Kidney capillary endothelial cell (primary cell): ENCODE data around the gene ROR1.
A peak's percentile ranks its signal among the peaks of the same experiment; 100 is the strongest.

Experiments used
- DNase-seq: peaks from one replicate; pipeline ENCODE4 v3.0.0-alpha.2; 2018; ENCODE audit warnings: low spot score

The ROR1 gene

DNA sequence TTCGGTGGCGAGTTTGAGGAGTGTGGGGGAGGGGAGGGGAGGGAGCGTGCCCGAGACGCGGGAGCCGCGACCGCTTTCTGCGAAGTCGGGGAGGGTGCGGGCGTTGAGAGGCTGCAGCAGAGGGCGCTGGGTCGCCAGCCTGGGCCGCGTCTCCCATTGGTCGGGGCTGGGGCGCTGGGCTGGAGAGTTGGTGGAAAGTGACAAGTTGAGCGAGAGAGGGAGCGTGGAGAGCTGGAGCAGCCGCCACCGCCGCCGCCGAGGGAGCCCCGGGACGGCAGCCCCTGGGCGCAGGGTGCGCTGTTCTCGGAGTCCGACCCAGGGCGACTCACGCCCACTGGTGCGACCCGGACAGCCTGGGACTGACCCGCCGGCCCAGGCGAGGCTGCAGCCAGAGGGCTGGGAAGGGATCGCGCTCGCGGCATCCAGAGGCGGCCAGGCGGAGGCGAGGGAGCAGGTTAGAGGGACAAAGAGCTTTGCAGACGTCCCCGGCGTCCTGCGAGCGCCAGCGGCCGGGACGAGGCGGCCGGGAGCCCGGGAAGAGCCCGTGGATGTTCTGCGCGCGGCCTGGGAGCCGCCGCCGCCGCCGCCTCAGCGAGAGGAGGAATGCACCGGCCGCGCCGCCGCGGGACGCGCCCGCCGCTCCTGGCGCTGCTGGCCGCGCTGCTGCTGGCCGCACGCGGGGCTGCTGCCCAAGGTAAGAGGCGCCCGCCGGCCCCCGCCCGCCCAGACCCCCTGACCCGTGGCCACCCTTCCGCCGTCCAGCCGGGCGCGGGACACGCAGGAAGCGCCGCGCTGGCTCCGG is at the start of gene ROR1:
ROR1 (plus strand) TSS at position 203 of the 802 bp plus-strand sequence.
- DNase-seq: peak; percentile 66

DNA sequence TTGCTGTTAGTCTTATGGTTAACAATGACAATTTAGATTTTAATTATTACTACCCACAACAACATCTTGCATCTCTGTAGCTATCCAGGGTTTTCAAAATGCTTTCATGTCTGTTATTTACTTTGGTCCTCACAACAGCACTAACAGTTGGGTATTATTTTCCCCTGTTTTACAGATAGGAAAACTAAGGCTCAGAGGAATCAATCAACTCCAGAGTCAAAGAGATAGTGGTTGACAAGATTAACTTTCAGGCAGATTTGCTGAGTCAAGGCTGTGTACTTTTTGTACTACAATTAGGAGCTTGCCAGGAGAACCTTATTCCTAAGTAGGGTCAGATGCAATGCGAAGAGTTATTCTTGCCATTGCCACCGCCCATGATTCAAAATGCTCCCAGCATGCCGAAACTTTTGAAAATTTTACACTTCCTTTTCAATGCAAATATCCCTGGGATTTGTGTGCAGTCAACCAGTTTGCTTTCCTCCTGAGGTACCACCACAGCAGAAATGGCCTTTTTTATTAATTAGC is 49.4 kb upstream of the ROR1 start:
- no peak for DNase-seq

DNA sequence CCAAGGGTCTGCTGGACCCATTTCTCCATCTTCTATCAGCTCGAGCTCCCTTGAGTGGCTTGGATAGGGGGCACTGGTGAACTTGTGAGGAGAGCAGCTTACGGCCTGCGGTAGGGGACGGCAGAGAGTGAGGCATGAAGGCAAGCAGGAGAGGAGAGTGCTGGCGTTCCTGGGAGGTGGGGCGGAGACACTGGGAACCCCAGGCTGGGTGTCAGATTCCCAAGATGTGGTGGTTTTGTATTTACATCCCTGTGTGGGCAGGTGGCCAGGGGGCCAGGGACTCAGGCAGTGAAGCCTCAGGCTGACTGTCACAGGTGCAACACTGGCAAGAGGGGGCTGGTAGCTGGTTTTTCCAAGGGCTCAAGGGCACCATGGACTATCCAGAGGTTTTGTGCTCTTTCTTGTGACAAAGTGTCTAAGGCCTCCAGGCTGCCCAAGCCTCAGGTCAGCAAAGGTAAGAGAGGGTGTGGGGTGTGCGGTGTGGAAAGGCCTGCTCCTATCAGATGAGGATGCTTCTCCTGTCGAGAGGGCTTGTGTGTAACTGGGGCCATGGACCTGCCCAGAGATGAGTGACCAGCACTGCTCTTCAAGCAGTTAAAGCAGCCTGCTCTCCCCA is 45.1 kb upstream of the ROR1 start:
- DNase-seq: no peak

DNA sequence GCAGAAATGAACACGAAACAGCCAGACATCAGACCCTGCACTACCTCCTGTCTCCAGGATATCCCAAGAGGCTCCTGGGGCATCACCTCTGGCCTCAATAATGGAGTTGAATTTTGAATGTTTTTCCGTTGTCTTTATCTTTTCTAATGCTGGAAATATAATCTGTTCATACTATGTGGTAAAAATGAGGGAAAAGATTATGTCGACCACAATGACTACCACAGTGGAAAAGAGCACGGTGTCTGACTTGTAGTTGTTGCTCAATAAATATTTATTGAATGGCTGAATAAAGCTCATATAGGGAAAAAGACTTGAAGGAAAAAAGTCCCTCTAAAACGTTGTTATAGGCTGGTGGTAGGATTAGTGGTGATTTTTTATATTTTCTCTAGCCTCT is 44.6 kb upstream of the ROR1 start:
- DNase-seq: no peak

GRCh38 chr1:63730211-63730610 is 43.6 kb upstream of the ROR1 start:
- DNase-seq: no peak

DNA sequence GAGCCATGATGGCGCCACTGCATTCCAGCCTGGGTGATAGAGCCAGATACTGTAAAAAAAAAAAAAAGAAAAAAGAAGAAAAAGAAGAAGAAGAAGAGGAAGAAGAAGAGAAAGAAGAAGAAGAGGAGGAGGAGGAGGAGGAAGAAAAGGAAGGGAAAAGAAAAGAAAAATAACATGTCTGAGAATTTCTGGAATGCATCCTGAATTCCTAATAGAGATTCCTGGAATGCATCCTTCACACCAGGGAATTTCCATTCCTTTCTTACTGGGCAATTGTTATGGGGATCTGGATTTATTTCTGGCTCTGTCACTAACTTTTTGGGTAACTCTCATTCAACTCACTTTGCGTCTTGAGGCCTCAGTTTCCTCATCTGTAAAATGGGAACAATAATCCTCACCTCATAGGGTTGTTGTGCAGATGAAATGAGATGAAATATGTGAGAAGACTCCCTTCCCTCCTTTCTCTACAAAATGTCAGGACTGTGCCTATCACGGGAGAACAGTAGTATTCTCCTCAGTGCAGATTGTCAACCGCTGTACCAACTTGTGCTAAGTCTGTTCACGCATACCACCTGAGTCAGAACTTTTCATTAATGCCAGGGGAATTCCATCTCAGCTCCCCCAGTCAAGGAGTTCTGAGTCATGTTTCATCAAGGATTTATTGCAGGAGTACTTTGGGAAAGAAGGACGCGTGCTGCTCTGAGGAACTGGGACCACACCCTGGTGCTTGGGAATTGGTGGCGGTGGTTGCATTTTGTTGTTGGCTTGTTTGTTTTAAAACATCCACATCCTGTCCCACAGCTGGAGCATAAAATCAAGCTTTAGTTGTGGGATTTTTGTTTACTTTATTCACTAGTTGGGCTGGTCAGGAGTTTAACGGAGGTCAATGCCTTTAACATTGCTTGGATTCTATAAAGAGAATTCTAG is 42.4 kb upstream of the ROR1 start:
- peak; percentile 88 for DNase-seq

GRCh38 chr1:63732666-63733065 is 41.2 kb upstream of the ROR1 start:
- no peak for DNase-seq

- no peak for DNase-seq
Observed at GRCh38 chr1:63738772-63739171, 35.0 kb upstream of the ROR1 start.

GRCh38 chr1:63739452-63739851 is 34.4 kb upstream of the ROR1 start:
- no peak for DNase-seq

GRCh38 chr1:63740432-63740831 is 33.4 kb upstream of the ROR1 start:
- no peak for DNase-seq

DNA sequence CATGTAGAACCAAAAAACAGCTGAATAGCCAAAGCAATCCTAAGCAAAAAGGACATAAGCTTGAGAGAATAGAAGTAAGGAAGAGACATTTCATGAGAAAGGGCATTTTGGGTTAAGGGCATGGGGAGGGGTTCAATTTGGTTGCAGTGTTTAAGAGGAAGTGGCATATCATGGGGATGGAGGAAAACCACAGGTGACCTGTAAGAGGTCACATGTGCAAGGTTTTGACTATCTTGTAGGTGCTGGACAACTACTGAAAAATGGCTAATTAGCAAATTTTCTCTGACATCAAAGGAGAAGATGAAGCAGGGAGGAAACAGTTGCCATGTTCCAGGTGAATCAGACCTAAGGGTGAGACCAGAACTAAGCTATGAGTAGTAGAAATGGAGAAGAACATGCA is 31.3 kb upstream of the ROR1 start:
- DNase-seq: no peak

GRCh38 chr1:63743781-63744180 is 30.0 kb upstream of the ROR1 start:
- no peak for DNase-seq

GRCh38 chr1:63746129-63746864 is 27.5 kb upstream of the ROR1 start:
- DNase-seq: peak; percentile 97

DNA sequence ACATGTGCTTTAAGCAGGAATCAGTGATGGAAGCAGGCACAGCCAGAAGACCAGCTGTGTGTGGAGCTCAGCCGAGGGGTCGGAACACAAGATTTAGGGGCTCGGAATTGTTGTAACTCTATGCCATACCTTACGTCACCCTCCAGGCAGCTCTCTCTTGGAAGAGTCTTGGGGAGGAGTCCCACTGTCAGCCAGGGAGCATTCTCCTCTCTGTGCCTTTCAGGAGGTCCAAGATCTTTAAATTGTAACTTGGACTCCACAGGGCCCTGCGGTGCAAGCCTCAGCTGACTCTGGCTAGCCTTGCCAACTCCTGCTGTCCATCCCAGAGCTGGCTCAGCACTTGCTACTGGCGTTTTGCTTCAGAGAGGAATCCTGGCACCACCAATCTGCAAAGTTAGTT is 26.4 kb upstream of the ROR1 start:
- no peak for DNase-seq

- DNase-seq: no peak
Observed at GRCh38 chr1:63748046-63748580, 25.7 kb upstream of the ROR1 start.

DNA sequence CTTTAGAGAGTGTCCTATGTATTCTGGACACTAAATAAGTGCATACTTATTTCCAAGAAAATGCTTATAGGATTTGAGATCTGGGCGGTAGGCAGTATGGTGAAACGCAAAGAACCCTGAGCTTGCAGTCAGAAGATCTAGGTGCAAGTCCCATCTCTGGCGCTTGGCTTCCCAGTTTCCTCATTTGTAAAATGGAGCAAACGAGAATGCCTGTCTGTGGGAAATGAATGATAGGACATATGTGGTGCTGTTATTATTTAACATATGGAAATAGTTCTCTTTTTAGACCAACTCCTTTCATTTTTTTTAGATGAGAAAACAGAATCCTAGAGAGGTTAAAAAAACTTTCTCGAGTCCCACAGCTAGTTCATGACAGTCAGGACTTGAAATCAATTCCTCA is 25.2 kb upstream of the ROR1 start:
- no peak for DNase-seq

GRCh38 chr1:63750721-63751120 is 23.1 kb upstream of the ROR1 start:
- no peak for DNase-seq

DNA sequence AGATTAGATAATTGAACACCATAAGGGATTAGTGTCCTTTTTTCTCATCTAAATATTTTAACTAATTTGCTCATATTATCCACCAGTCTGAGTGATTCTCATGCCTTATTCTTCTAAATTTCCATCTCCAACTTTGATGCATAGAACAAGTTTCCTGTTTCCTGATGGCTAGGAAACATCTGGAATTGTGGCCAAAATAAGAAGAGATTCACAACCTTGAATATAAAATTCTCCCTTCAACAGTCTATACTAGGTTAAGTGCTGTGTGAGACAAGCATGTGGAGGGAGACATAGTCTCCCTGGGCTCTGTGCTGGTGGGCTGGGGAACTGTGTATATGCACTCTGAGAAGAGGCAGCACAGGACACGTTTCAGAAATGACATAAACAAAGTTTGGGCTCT is 21.6 kb upstream of the ROR1 start:
- peak; percentile 48 for DNase-seq

DNA sequence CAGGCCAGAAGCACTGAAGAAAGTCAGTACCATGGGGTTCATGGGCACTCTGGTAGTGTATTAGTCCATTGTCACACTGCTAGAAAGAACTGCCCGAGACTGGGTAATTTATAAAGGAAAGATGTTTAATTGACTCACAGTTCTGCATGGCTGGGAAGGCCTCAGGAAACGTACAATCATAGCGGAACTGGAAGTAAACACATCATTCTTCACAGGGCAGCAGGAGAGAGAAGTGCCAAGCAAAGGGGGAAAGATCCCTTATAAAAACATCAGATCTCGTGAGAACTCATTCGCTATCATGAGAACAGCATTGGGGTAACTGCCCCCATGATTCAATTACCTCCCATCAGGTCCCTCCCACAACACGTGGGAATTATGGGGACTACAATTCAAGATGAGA is 20.2 kb upstream of the ROR1 start:
- peak; percentile 56 for DNase-seq

GRCh38 chr1:63756839-63757238 is 17.0 kb upstream of the ROR1 start:
- no peak for DNase-seq

GRCh38 chr1:63757334-63757733 is 16.5 kb upstream of the ROR1 start:
- no peak for DNase-seq

GRCh38 chr1:63758791-63759190 is 15.0 kb upstream of the ROR1 start:
- DNase-seq: no peak
